GM12891 (cell line): ENCODE results near the gene EYS.

Experiments
- PAX5 ChIP-seq: IDR thresholded peaks from 2 replicates; pipeline ENCODE4 v1.6.1; 2011; ENCODE audit warnings: low read length, moderate library complexity, mild to moderate bottlenecking; ENCODE audit not compliant: insufficient read depth, severe bottlenecking
- POLR2A ChIP-seq: IDR thresholded peaks from 2 replicates; pipeline ENCODE4 v1.6.1; 2011; ENCODE audit warnings: low read depth, low read length, control low read depth
- POLR2AphosphoS5 ChIP-seq: IDR thresholded peaks from 2 replicates; pipeline ENCODE4 v1.6.1; 2011; ENCODE audit warnings: low read depth, low read length, control low read depth
- POU2F2 ChIP-seq: IDR thresholded peaks from 2 replicates; pipeline ENCODE4 v1.6.1; 2011; ENCODE audit warnings: low read depth, mild to moderate bottlenecking, control low read depth, low read length, moderate library complexity
- SPI1 ChIP-seq: IDR thresholded peaks from 2 replicates; pipeline ENCODE4 v1.6.1; 2011; ENCODE audit warnings: low read depth, low read length, control low read depth
- TAF1 ChIP-seq: IDR thresholded peaks from 2 replicates; pipeline ENCODE4 v1.6.1; 2011; ENCODE audit warnings: low read depth, low read length, control low read depth

DNA sequence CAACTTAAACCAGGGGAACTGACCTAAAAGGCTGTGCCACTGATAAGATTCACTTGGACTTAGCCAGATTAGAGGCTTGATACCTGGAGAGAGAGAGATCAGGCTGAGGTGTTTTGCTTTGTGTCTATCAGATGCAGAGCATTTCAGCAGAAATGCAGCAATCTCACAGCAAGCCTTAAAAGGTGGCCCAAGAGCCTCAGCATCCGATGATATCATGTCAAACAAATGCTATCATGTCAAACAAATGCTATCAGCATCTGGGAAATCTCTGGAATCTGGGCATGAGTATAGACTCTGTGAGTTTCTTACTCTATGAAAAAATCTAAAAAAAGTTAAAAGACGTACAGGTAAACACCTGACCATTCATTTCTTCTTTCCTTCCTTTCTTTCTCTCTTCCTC, 718.9 kb downstream of the EYS start:
- no peak for TF ChIP-seq TAF1
- no peak for TF ChIP-seq SPI1
- TF ChIP-seq POLR2AphosphoS5 = no peak
- no peak for TF ChIP-seq POLR2A
- no peak for TF ChIP-seq POU2F2
- no peak for TF ChIP-seq PAX5
